Tibial nerve (tissue), 4 donors: ENCODE data around the gene SUCLG2. TPM values are rescaled to one million over a fixed set of nuclear protein-coding genes. Genes with fewer than 3 reads are reported as not detected.

Source experiments
- DNase-seq, 2 donors: peaks; one replicate each; pipeline ENCODE4 v3.0.0-alpha.2; 2019; ENCODE audit warnings: low spot score in 2 of 2
- H3K27ac ChIP-seq, 4 donors: fragments of 200-600 bp; sonication (generic) in 3 of 4; one replicate each; pipeline ENCODE4 v1.5.1; 2017 to 2019; ENCODE audit warnings: mild to moderate bottlenecking in 1 of 4
- H3K27me3 ChIP-seq, 2 donors: fragments of 200-600 bp; sonication (generic) in 1 of 2; one replicate each; pipeline versions ENCODE4 v1.5.1 to v1.6.0; 2017 to 2019
- H3K36me3 ChIP-seq, 3 donors: fragments of 200-600 bp; sonication (generic); one replicate each; pipeline ENCODE4 v1.5.1; 2018 to 2019
- H3K4me1 ChIP-seq, 4 donors: fragments of 200-600 bp; sonication (generic) in 3 of 4; one replicate each; pipeline ENCODE4 v1.5.1; 2017 to 2019
- H3K4me3 ChIP-seq, 4 donors: fragments of 200-600 bp; sonication (generic) in 3 of 4; one replicate each; pipeline ENCODE4 v1.5.1; 2017 to 2019; ENCODE audit warnings: mild to moderate bottlenecking in 1 of 4, moderate library complexity in 1 of 4
- H3K9me3 ChIP-seq, 4 donors: fragments of 200-600 bp; sonication (generic) in 3 of 4; one replicate each; pipeline ENCODE4 v1.5.1; 2017 to 2019
- CTCF ChIP-seq, 5 experiments: fragments of 200-600 bp in 3 of 5; fragments of 450-650 bp in 2 of 5; sonication (generic) in 3 of 5; IDR thresholded peaks; one replicate each; pipeline ENCODE4 v1.5.1; 2016 to 2019; ENCODE audit warnings: antibody characterized with exemption in 5 of 5, mild to moderate bottlenecking in 3 of 5, moderate library complexity in 2 of 5
- EP300 ChIP-seq, 2 donors: sonication (generic); formaldehyde crosslinking; IDR thresholded peaks; one replicate each; pipeline ENCODE4 v1.6.1; 2017; ENCODE audit warnings: antibody characterized with exemption in 2 of 2, mild to moderate bottlenecking in 1 of 2
- POLR2A ChIP-seq, 2 donors: fragments of 450-650 bp; IDR thresholded peaks; one replicate each; pipeline ENCODE4 v1.6.1; 2017; ENCODE audit warnings: antibody characterized with exemption in 2 of 2, mild to moderate bottlenecking in 2 of 2, moderate library complexity in 2 of 2
- WGBS, 2 donors: methylation state at CpG; one replicate each; pipeline ENCODE4 v1.1.5; 2018; 5-methylcytosine and 5-hydroxymethylcytosine counted together
- total RNA-seq, 4 donors: library from RNA; depleted of rRNA; stranded (reverse); fragments of >200 nt; gene quantifications; one replicate each; pipeline ENCODE4 v1.1.0, GENCODE V29; 2016

Gene SUCLG2
- total RNA-seq, 4 donors from 2014 or later: 28.0 to 52.8 (median 42.7) TPM

- Histone ChIP-seq H3K27ac (no peak overlapping the region), H3K27me3 (no peaks in the 10 kb centered on the region)
- WGBS, 2 donors: 92 to 99% methylated on average over 3 of the region's 3 CpGs
Measured at GRCh38 chr3:67388738-67389137, 265.7 kb downstream of the SUCLG2 start.

GRCh38 chr3:67386451-67386850 lies 268.0 kb downstream of the SUCLG2 start:
- 82 to 85% methylated on average over 5 of the region's 5 CpGs for WGBS, 2 donors
- H3K27ac ChIP-seq: no peak overlapping the region
- H3K9me3 ChIP-seq: no peaks in the 10 kb centered on the region
- no peaks in the 10 kb centered on the region for H3K27me3 ChIP-seq
- no peak for TF ChIP-seq EP300 (IDR thresholded peaks at IDR 0.05)
- TF ChIP-seq POLR2A (IDR thresholded peaks at IDR 0.05): no peak
- TF ChIP-seq CTCF (IDR thresholded peaks at IDR 0.05): no peak
- H3K4me1 ChIP-seq: peaks cover 0 to 12% (median 0%) of the 10 kb centered on the region in 4 donors
- no peak overlapping the region for H3K4me3 ChIP-seq
- no peak for DNase-seq
- peaks cover 0 to 2% (median 0%) of the 10 kb centered on the region in 3 donors for H3K36me3 ChIP-seq

More at GRCh38 chr3:67388738-67389137, 265.7 kb downstream of the SUCLG2 start:
- Histone ChIP-seq H3K9me3 (no peaks in the 10 kb centered on the region), H3K4me1 (peaks cover 0 to 4% (median 0%) of the 10 kb centered on the region in 4 donors), H3K36me3 (peaks cover 0 to 18% (median 0%) of the 10 kb centered on the region in 3 donors), H3K4me3 (no peak overlapping the region)
- TF ChIP-seq POLR2A (IDR thresholded peaks at IDR 0.05): no peak
- no peak for DNase-seq

GRCh38 chr3:67384760-67385397 lies 269.5 kb downstream of the SUCLG2 start:
- no peak for TF ChIP-seq POLR2A (IDR thresholded peaks at IDR 0.05)
- peak in 1 of 5 experiments; percentile 14 for TF ChIP-seq CTCF (IDR thresholded peaks at IDR 0.05)
- H3K4me1 ChIP-seq: peaks cover 0 to 12% (median 0%) of the 10 kb centered on the region in 4 donors
- no peak overlapping the region for H3K4me3 ChIP-seq
- WGBS, 2 donors: 76 to 77% methylated on average over 10 of the region's 10 CpGs
- H3K27ac ChIP-seq: no peak overlapping the region
- no peaks in the 10 kb centered on the region for H3K36me3 ChIP-seq
- H3K9me3 ChIP-seq: no peaks in the 10 kb centered on the region
- H3K27me3 ChIP-seq: no peaks in the 10 kb centered on the region
- DNase-seq: no peak

- Histone ChIP-seq H3K9me3 (no peaks in the 10 kb centered on the region), H3K27ac (no peak overlapping the region), H3K27me3 (no peaks in the 10 kb centered on the region), H3K36me3 (peaks cover 0 to 2% (median 0%) of the 10 kb centered on the region in 3 donors), H3K4me1 (peaks cover 0 to 12% (median 0%) of the 10 kb centered on the region in 4 donors), H3K4me3 (no peak overlapping the region)
- TF ChIP-seq POLR2A (IDR thresholded peaks at IDR 0.05): no peak
- no peak for TF ChIP-seq EP300 (IDR thresholded peaks at IDR 0.05)
- no peak for TF ChIP-seq CTCF (IDR thresholded peaks at IDR 0.05)
- no peak for DNase-seq
- 52 to 55% methylated on average over 5 of the region's 5 CpGs for WGBS, 2 donors
Measured at GRCh38 chr3:67384016-67384415, 270.4 kb downstream of the SUCLG2 start.

- H3K27me3 ChIP-seq: no peaks in the 10 kb centered on the region
- peaks cover 0 to 12% (median 0%) of the 10 kb centered on the region in 4 donors for H3K4me1 ChIP-seq
- WGBS, 2 donors: 74 to 76% methylated on average over 7 of the region's 7 CpGs
- no peak overlapping the region for H3K4me3 ChIP-seq
- no peak for DNase-seq
- TF ChIP-seq EP300 (IDR thresholded peaks at IDR 0.05): no peak
- TF ChIP-seq CTCF (IDR thresholded peaks at IDR 0.05): no peak
- no peak for TF ChIP-seq POLR2A (IDR thresholded peaks at IDR 0.05)
- no peaks in the 10 kb centered on the region for H3K9me3 ChIP-seq
- H3K36me3 ChIP-seq: peaks cover 0 to 6% (median 0%) of the 10 kb centered on the region in 3 donors
- no peak overlapping the region for H3K27ac ChIP-seq
Measured at GRCh38 chr3:67383379-67383778, 271.0 kb downstream of the SUCLG2 start.
